IMR-90 (cell line): ENCODE measurements around the gene ADGRD1. TPM values are rescaled to one million over a fixed set of nuclear protein-coding genes. Genes with fewer than 3 reads are reported as not detected.

Experiments
- ATAC-seq: fragments of 200-7000 bp; cut with Tn5 transposase; 2 replicates; pipeline ENCODE4 v1.9.1; 2020; ENCODE audit warnings: low read depth, mild to moderate bottlenecking, moderate library complexity
- BruUV-seq: library from RNA; stranded (reverse); fragments of 400-500 nt; replicated peaks from 2 replicates; lab custom pipeline; 2021; lab: Mats Ljungman, UMichigan
- CTCF ChIA-PET: fragments of 300-600 bp; formaldehyde crosslinking; extraction: SDS; loops from one replicate; lab custom pipeline; 2021; ENCODE audit warnings: antibody characterized with exemption; lab: Yijun Ruan, JAX
- POLR2A ChIA-PET: fragments of 300-600 bp; sonication (Branson Sonifier 250); formaldehyde crosslinking; loops from one replicate; lab custom pipeline; 2022; ENCODE audit warnings: antibody characterized with exemption; ENCODE audit not compliant: unreplicated experiment; lab: Charles Lee
- DNase-seq: peaks from one replicate; pipeline ENCODE4 v3.0.0; 2013
- H2AFZ ChIP-seq: replicated peaks from 2 replicates; pipeline ENCODE3; 2013; ENCODE audit warnings: low read length, mild to moderate bottlenecking; ENCODE audit not compliant: poor library complexity
- H2AK5ac ChIP-seq: 2 replicates; pipeline ENCODE4 v1.6.1; 2013; ENCODE audit warnings: low read depth, low read length, inconsistent platforms
- H2AK9ac ChIP-seq: replicated peaks from 2 replicates; pipeline ENCODE3; 2013; ENCODE audit warnings: mild to moderate bottlenecking, low read depth, low read length, moderate library complexity; ENCODE audit not compliant: poor library complexity
- H2BK120ac ChIP-seq: 2 replicates; pipeline ENCODE4 v1.6.1; 2013; ENCODE audit warnings: low read depth, low read length, inconsistent platforms
- H2BK15ac ChIP-seq: 3 replicates; pipeline ENCODE4 v1.6.1; 2013; ENCODE audit warnings: low read depth, low read length, inconsistent platforms
- H2BK20ac ChIP-seq: 2 replicates; pipeline ENCODE4 v1.6.1; 2013; ENCODE audit warnings: low read depth, mild to moderate bottlenecking, inconsistent platforms, low read length, moderate library complexity
- H2BK5ac ChIP-seq: 2 replicates; pipeline ENCODE4 v1.6.1; 2013; ENCODE audit warnings: mild to moderate bottlenecking, low read depth, low read length, inconsistent platforms; ENCODE audit not compliant: poor library complexity, severe bottlenecking
- H3K14ac ChIP-seq: replicated peaks from 2 replicates; pipeline ENCODE4 v1.6.1; 2013; ENCODE audit warnings: low read depth, low read length, inconsistent platforms
- H3K18ac ChIP-seq: 2 replicates; pipeline ENCODE4 v1.6.1; 2013; ENCODE audit warnings: low read depth, low read length, control low read depth
- H3K23ac ChIP-seq: 2 replicates; pipeline ENCODE4 v1.6.1; 2013; ENCODE audit warnings: low read depth, low read length, inconsistent platforms
- H3K27ac ChIP-seq: 2 replicates; pipeline ENCODE4 v1.5.1; 2013; ENCODE audit warnings: mild to moderate bottlenecking, control low read depth, low read length; ENCODE audit not compliant: insufficient read depth
- H3K27me3 ChIP-seq: 2 replicates; pipeline ENCODE4 v1.6.1; 2013; ENCODE audit warnings: low read length; ENCODE audit not compliant: control insufficient read depth, insufficient read depth
- H3K36me3 ChIP-seq: 2 replicates; pipeline ENCODE4 v1.6.1; 2013; ENCODE audit warnings: low read length, mixed read lengths; ENCODE audit not compliant: control insufficient read depth, insufficient read depth
- H3K4ac ChIP-seq: 2 replicates; pipeline ENCODE4 v1.6.1; 2013; ENCODE audit warnings: low read depth, low read length, inconsistent platforms
- H3K4me1 ChIP-seq: 2 replicates; pipeline ENCODE4 v1.6.1; 2013; ENCODE audit warnings: low read length, mixed read lengths; ENCODE audit not compliant: control insufficient read depth, insufficient read depth
- H3K4me2 ChIP-seq: 2 replicates; pipeline ENCODE4 v1.6.1; 2013; ENCODE audit warnings: low read depth, mild to moderate bottlenecking, control low read depth, low read length, moderate library complexity
- H3K4me3 ChIP-seq: 2 replicates; pipeline ENCODE4 v1.5.1; 2013; ENCODE audit warnings: low read depth, mild to moderate bottlenecking, control low read depth, low read length, moderate library complexity; ENCODE audit not compliant: insufficient read depth
- H3K56ac ChIP-seq: 2 replicates; pipeline ENCODE4 v1.6.1; 2013; ENCODE audit warnings: low read length, inconsistent platforms; ENCODE audit not compliant: insufficient read depth; ENCODE audit errors: extremely low read depth
- H3K79me1 ChIP-seq, 2 experiments: 2 replicates each; pipeline ENCODE4 v1.6.1; 2013; ENCODE audit warnings: low read length in 2 of 2, inconsistent platforms in 1 of 2, low read depth in 1 of 2
- H3K9ac ChIP-seq: 2 replicates; pipeline ENCODE4 v1.6.1; 2013; ENCODE audit warnings: low read depth, low read length, control low read depth
- H3K9me1 ChIP-seq: 2 replicates; pipeline ENCODE4 v1.6.1; 2013; ENCODE audit warnings: low read length, inconsistent platforms; ENCODE audit not compliant: insufficient read depth
- H3K9me3 ChIP-seq: 2 replicates; pipeline ENCODE4 v1.6.1; 2013; ENCODE audit warnings: low read length; ENCODE audit not compliant: control insufficient read depth, insufficient read depth
- H4K20me1 ChIP-seq: 2 replicates; pipeline ENCODE4 v1.6.1; 2013; ENCODE audit warnings: low read length, inconsistent platforms; ENCODE audit not compliant: insufficient read depth
- H4K5ac ChIP-seq: 2 replicates; pipeline ENCODE4 v1.6.1; 2013; ENCODE audit warnings: mild to moderate bottlenecking, low read depth, low read length, control low read depth
- H4K8ac ChIP-seq, 2 experiments: 2 replicates each; pipeline ENCODE4 v1.6.1; 2013; ENCODE audit warnings: low read depth in 2 of 2, low read length in 2 of 2, control low read depth in 1 of 2, inconsistent platforms in 1 of 2
- H4K91ac ChIP-seq: 2 replicates; pipeline ENCODE4 v1.6.1; 2013; ENCODE audit warnings: low read depth, low read length, inconsistent platforms; ENCODE audit not compliant: insufficient read depth
- BHLHE40 ChIP-seq: fragments of 150-350 bp; IDR thresholded peaks from 2 replicates; pipeline ENCODE4 v1.6.1; 2016; ENCODE audit warnings: mild to moderate bottlenecking, low read depth, low read length
- CEBPB ChIP-seq: IDR thresholded peaks from 2 replicates; pipeline ENCODE4 v1.6.1; 2012; ENCODE audit warnings: low read depth, low read length, improper control_type of control experiment
- ELK1 ChIP-seq: fragments of 150-350 bp; IDR thresholded peaks from 2 replicates; pipeline ENCODE4 v1.6.1; 2016; ENCODE audit warnings: low read depth, mild to moderate bottlenecking, low read length, moderate library complexity, borderline replicate concordance
- POLR2A ChIP-seq: IDR thresholded peaks from 2 replicates; pipeline ENCODE4 v1.6.1; 2012; ENCODE audit warnings: mild to moderate bottlenecking, low read depth, low read length
- RAD21 ChIP-seq: IDR thresholded peaks from 2 replicates; pipeline ENCODE4 v1.6.1; 2012; ENCODE audit warnings: low read length, improper control_type of control experiment
- RCOR1 ChIP-seq: IDR thresholded peaks from 2 replicates; pipeline ENCODE4 v1.6.1; 2012; ENCODE audit warnings: mild to moderate bottlenecking, low read length, improper control_type of control experiment; ENCODE audit not compliant: insufficient replicate concordance
- RFX5 ChIP-seq: IDR thresholded peaks from 2 replicates; pipeline ENCODE4 v1.8.0; 2012; ENCODE audit warnings: low read depth, mild to moderate bottlenecking, low read length, moderate library complexity
- SMC3 ChIP-seq: fragments of 150-350 bp; IDR thresholded peaks from 2 replicates; pipeline ENCODE4 v1.6.1; 2016; ENCODE audit warnings: low read depth, mild to moderate bottlenecking, antibody characterized with exemption, low read length, moderate library complexity
- WGBS, 2 experiments: methylation state at CpG; one replicate each; pipeline versions ENCODE4 v1.1.5 to v1.1.7; 2013; ENCODE audit warnings: missing lambda C conversion rate in 2 of 2; ENCODE audit not compliant: insufficient read length in 1 of 2; ENCODE audit errors: extremely low coverage in 2 of 2; 5-methylcytosine and 5-hydroxymethylcytosine counted together
- dilution Hi-C: fragments of 300-500 bp; cut with HindIII; formaldehyde crosslinking; loops from one replicate; pipeline ENCODE4 v1.14.3; 2018; ENCODE audit warnings: low sequenced_read_pairs; ENCODE audit not compliant: unreplicated experiment
- in situ Hi-C: fragments of 300-500 bp; cut with MboI; formaldehyde crosslinking; loops from 3 replicates; pipeline ENCODE4 v1.14.3; 2019; ENCODE audit warnings: low sequenced_read_pairs, inconsistent platforms, mixed read lengths
- intact Hi-C: fragments of 100-400 bp; cut with micrococcal nuclease; formaldehyde crosslinking; loops from 2 replicates; pipeline ENCODE4 v1.10.0; 2022
- polyA plus RNA-seq, 3 experiments: library from polyadenylated mRNA; depleted of rRNA; stranded (reverse); fragments of >200 nt; gene quantifications; 2 replicates each; pipeline ENCODE4 v1.2.3, GENCODE V29; 2012; ENCODE audit warnings: low replicate concordance in 1 of 3
- total RNA-seq: library from RNA; depleted of rRNA; stranded (reverse); fragments of >200 nt; gene quantifications from 2 replicates; pipeline ENCODE4 v1.2.3, GENCODE V29; 2012

The ADGRD1 gene
- total and polyA plus RNA-seq, 2 of the 4 experiments (the other 2 are of a cell fraction): not detected

DNA sequence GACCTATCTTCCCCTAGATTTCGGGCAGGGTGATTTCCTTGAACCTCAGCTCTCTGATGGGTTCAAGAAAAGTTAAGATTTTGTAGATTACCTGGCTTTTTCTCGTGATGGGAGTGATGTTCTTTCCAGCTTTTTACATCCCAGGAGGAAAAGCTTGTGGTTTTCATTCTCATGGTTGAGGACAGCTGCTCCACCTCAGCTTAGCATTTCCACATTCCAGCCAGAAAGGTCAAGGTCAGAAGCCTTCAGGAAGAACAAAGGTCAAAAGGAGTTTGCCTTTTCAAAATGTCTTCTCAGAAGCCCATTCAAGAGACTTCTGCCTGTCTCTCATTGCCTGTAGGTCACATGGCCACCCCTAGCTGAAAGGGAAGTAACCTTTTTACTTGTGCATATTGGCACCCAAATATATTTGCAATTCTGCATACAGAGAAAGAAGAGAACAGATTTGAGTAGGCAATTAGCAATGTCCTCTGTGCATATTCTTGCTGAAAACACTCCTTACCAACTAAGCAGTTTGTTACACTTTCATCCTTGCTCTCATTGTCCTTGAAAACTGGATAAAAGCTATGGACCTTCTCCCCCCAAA is 6.6 kb upstream of the ADGRD1 start:
- intact Hi-C loops: no loop called here
- no peak overlapping the region for H2BK120ac ChIP-seq

More for the DNA sequence above, 6.6 kb upstream of the ADGRD1 start:
- POLR2A ChIA-PET: no interaction called here
- ATAC-seq (no peak), DNase-seq (no peak)
- Histone ChIP-seq H2AK9ac (no peak overlapping the region), H2AK5ac (no peak overlapping the region), H3K4me1 (no peaks in the 10 kb centered on the region), H3K4me3 (no peak overlapping the region), H3K9me3 (peaks cover 14% of the 10 kb centered on the region), H3K9me1 (no peaks in the 10 kb centered on the region), H3K27me3 (no peaks in the 10 kb centered on the region), H3K14ac (no peak overlapping the region), H4K91ac (no peak overlapping the region), H2BK15ac (no peak overlapping the region), H3K4ac (no peak overlapping the region), H3K56ac (no peak overlapping the region), H2BK20ac (no peak overlapping the region), H3K27ac (no peak overlapping the region), H3K9ac (no peak overlapping the region), H3K36me3 (no peaks in the 10 kb centered on the region), H2BK5ac (no peak overlapping the region), H3K18ac (no peak overlapping the region), H2AFZ (no peak overlapping the region), H4K20me1 (no peaks in the 10 kb centered on the region), H3K23ac (no peak overlapping the region), H3K79me1 (no peaks in the 10 kb centered on the region), H4K8ac (no peak overlapping the region), H3K4me2 (no peak overlapping the region), H4K5ac (no peak overlapping the region)
- dilution Hi-C loops (no loop called here), in situ Hi-C loops (no loop called here)
- TF ChIP-seq ELK1: no peak
- no peak for TF ChIP-seq POLR2A
- TF ChIP-seq RCOR1: no peak
- TF ChIP-seq SMC3: no peak
- TF ChIP-seq RAD21: no peak
- no peak for TF ChIP-seq CEBPB
- no peak for TF ChIP-seq BHLHE40
- TF ChIP-seq RFX5: no peak
- CTCF ChIA-PET: no interaction called here
- BruUV-seq: no TSS peak
- WGBS, 2 experiments: no CpG with 5 or more reads among the region's 2 CpGs
